VCaP (cell line): Measurements from ENCODE around the gene PLCL1.

ENCODE experiments used
- H3K27ac ChIP-seq: fragments of 450-650 bp; 2 replicates; pipeline ENCODE4 v1.5.1; 2017
- CTCF ChIP-seq: fragments of 450-650 bp; conservative IDR thresholded peaks from 2 replicates; pipeline ENCODE4 v1.5.1; 2017; ENCODE audit warnings: mild to moderate bottlenecking, moderate library complexity

Gene PLCL1

GRCh38 chr2:197888321-197888720, 83.9 kb downstream of the PLCL1 start:
- TF ChIP-seq CTCF, result no peak
- H3K27ac ChIP-seq, result no peak overlapping the region

GRCh38 chr2:197889041-197889440, 84.6 kb downstream of the PLCL1 start:
- no peak overlapping the region for H3K27ac ChIP-seq
- TF ChIP-seq CTCF, result no peak

- H3K27ac ChIP-seq, result no peak overlapping the region
- no peak for TF ChIP-seq CTCF
Observed at GRCh38 chr2:197890168-197890567, 85.8 kb downstream of the PLCL1 start.

GRCh38 chr2:197891897-197892442, 87.6 kb downstream of the PLCL1 start:
- H3K27ac ChIP-seq, result no peak overlapping the region
- no peak for TF ChIP-seq CTCF

GRCh38 chr2:197893403-197894177, 89.2 kb downstream of the PLCL1 start:
- H3K27ac ChIP-seq, result no peak overlapping the region
- TF ChIP-seq CTCF, result no peak

- H3K27ac ChIP-seq, result no peak overlapping the region
- TF ChIP-seq CTCF, result no peak
Observed at GRCh38 chr2:197894751-197895274, 90.4 kb downstream of the PLCL1 start.

GRCh38 chr2:197897960-197898678, 93.7 kb downstream of the PLCL1 start:
- no peak for TF ChIP-seq CTCF
- H3K27ac ChIP-seq, result no peak overlapping the region
